Renal pelvis (tissue), 4 donors: ENCODE data around the gene RUFY1. TPM values are rescaled to one million over a fixed set of nuclear protein-coding genes. Genes with fewer than 3 reads are reported as not detected.
"Not testable (repeated sequence)": the region's sequence is repeated elsewhere in the genome, so short reads cannot be mapped to it uniquely, and the experiment has no call there.

Experiments
- DNase-seq: peaks from one replicate; pipeline ENCODE4 v3.0.0-alpha.2; 2013
- polyA plus RNA-seq, 3 donors: library from polyadenylated mRNA; unstranded; fragments of 120-200 nt; gene quantifications; one replicate each; pipeline ENCODE4 v1.2.1, GENCODE V29; 2013; ENCODE audit not compliant: insufficient read length in 3 of 3

The RUFY1 gene
- polyA plus RNA-seq, 3 donors = 75.9 to 97.1 (median 80.0) TPM

- no peak for DNase-seq
Observed at GRCh38 chr5:179619776-179620175, 69.4 kb downstream of the RUFY1 start.

- DNase-seq = no peak
Observed at GRCh38 chr5:179620293-179620692, 69.9 kb downstream of the RUFY1 start.

DNA sequence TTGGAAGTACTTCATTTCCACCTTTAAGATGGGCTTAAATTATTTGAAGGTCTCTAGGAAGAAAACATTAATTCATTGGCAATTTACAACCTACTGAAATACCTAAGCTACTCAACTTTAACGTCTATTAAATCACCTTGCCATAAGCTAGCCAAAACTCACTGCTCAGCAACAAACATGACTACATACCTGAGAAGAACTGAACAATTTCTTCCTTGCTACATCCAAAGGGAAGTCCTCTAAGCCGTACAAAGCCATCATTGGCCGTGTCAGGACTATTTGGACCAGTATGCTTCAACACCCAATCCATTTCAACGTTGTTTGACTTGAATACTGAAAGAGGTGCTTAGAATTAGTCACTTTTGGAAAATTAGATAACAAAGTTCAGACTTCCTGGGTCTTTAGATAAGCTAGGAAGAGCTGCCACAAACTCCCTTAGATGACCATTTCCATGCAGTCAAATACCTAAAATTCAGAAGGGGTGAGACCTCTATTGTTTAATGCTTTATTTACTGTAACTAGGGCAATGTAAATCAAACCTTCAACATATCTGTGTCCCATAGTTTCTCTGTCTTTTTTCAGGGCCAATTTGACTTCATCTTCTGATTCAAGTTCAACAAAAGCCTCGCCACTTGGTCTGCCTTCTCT is 70.5 kb downstream of the RUFY1 start:
- no peak for DNase-seq

- no peak for DNase-seq
Observed at GRCh38 chr5:179621551-179622214, 71.3 kb downstream of the RUFY1 start.

GRCh38 chr5:179623003-179623905 is 72.9 kb downstream of the RUFY1 start, which contains the start of gene HNRNPH1:
Gene HNRNPH1 (minus strand): TSS chr5:179623671. CDS start chr5:179623133, 538 bp downstream.
- peak; percentile 99 for DNase-seq

DNA sequence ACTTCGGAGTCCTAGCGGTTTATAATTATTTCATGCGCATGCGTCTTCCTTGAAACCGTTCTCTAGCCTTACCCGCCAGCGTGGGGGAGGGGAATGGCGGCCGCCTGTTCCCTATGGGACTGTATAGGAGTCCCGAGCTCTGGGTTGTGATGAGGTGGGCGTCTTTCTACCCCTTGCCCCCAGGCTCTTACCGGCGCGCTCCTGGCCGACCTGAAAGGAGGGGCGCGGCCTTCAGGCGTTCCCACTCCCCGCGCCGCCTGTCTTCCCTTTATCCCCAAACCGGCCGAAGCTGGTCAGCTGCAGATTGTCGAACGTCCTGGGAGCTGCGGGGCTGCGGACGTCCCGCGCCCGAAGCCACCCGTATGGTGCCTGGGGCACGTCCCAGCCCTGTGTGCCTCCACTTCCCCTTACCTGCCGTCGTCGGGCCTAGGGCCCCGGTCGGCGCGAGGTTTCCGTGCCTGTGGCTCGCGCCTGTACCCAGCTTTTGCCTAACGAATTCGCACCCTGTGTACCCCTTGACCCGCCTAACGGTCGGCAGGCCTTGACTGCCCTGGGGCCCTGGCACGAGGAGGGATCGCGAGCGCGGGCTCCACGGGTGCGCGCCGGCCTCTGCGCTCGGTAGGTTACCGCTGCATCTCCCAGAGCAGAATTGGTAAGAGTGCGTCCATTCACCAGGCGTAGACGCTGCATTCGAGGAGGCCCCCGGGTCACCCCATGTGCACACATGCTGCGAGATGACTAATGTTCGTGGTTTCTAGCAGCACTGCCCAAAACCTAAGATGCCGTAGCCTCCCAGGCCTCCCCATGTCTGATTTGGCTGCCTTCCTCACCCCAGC is 73.8 kb downstream of the RUFY1 start:
- DNase-seq = no peak

DNA sequence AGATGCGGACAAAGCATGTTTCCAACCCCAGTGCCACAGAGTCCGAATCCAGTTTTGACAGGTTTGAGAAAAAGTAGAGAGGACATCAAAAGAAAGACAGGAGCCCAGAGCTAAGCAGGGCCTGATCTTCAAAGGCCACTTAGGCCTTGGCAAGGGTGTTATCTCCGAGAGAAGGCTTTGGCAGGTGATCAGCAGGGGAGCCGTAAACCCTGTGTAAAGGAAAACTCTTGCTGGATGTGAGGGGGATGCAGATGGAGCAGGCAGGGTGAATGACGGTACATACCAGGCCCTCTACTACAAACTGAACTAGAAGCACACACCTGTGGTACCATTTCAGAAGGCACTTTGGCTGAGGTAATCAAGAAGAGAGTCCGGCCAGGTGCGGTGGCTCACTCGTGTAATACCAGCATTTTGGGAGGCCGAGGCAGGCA is 74.5 kb downstream of the RUFY1 start:
- no peak for DNase-seq

- DNase-seq = not testable (repeated sequence)
Observed at GRCh38 chr5:179633501-179634369, 83.4 kb downstream of the RUFY1 start.

DNA sequence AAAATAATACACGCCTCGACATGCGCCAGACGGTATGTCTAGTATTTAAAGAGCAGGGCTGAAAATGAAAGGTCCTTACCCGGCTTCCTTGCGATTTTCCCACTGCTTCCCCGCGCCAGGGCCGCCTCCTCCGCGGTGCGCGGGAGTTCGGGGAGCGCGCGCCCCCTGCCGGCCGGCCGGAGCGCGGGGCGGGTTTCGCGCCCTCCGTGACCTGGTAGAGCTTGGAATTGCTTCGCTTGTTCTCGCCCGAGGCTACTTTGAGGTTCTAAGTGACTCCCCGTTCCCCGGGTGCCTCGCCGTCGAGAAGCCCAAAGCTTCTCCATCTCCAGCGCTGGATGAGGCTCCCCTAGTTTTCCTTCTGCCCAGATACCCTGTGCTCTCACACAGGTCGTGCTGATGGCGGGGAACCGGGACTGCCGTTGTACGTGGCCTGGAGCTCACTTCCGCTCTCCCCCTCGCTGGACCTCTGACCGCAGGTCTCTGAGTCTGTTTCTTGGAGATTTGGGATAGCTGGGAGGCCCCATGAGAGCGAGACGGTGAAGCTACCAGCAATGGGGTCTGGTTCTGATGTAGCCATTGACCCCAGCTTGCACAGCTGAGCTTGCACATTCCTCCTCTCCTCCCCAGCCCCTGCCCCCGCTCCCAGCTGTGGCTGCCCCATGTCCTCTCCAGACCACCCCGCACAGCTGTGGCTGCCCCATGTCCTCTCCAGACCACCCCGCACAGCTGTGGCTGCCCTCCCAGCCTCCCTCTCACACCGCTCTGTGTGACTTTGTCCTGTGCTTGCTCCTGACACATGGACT is 84.2 kb downstream of the RUFY1 start:
- not testable (repeated sequence) for DNase-seq

GRCh38 chr5:179639296-179639695 is 88.9 kb downstream of the RUFY1 start:
- DNase-seq = not testable (repeated sequence)

DNA sequence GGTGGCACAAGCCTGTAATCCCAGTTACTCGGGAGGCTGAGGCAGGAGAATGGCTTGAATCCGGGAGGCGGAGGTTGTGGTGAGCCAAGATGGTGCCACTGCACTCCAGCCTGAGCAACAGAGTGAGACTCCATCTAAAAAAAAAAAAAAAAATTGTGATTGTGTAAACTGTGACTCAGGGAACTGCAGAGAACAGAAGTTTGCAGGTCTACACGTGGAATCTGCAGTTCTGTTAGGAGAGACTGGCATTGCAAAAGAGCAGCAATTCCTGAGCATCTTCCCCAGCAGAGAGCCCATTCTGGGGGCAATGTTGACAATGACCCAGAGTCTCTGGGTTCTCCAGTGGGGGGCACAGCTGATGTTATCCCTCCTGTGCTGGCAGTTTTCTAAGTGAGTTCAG is 91.4 kb downstream of the RUFY1 start:
- DNase-seq = not testable (repeated sequence)

DNA sequence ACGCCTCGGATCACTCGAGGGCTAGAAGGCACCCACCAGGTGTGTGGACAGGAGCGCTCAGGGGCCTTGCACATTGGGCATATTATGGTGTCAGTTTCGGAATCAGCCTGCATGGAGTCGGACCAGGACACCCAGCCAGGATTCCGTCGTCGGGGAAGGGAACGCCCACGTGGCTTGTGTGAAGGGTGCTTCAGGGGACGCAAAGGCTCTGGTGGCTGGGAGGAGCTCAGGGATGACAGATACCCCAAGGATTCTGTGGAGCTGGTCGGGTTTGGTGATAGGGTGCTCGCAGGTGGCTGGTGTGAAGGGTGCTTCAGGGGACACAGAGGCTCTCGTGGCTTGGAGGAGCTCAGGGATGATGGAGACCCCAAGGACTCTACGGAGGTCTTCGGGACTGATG is 92.3 kb downstream of the RUFY1 start:
- DNase-seq = not testable (repeated sequence)

GRCh38 chr5:179643141-179643920 is 93.0 kb downstream of the RUFY1 start:
- DNase-seq = not testable (repeated sequence)

GRCh38 chr5:179644766-179645165 is 94.4 kb downstream of the RUFY1 start:
- not testable (repeated sequence) for DNase-seq

DNA sequence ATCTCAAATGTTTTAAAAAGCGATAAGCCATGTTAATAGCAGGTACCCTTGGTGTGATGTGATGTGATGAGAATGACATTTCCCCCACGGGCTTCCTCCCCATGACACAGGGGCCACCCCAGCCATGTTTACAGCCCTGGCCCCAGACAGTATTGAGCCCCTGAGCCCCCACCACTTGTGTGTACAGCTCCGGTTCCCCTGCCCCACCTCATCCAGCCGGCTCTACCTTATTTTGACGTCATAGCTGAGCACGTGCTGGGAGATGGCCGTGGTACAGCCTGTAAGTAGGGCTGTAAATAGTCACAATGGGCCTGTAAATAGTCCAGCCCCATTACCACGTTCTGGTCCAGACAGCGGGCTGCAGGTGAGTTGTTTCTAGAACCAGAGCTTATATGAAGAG is 98.1 kb downstream of the RUFY1 start:
- no peak for DNase-seq

GRCh38 chr5:179649166-179649703 is 98.9 kb downstream of the RUFY1 start:
- not testable (repeated sequence) for DNase-seq

DNA sequence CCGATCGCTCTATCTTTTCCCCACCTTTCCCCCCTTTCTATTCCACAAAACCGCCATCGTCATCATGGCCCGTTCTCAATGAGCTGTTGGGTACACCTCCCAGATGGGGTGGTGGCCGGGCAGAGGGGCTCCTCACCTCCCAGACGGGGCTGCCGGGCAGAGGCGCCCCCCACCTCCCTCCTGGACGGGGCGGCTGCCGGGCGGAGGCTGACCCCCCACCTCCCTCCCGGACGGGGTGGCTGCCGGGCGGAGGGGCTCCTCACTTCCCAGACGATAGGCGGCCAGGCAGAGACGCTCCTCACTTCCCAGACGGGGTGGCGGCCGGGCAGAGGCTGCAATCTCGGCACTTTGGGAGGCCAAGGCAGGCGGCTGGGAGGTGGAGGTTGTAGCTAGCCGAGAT is 99.9 kb downstream of the RUFY1 start:
- DNase-seq = not testable (repeated sequence)

- DNase-seq = not testable (repeated sequence)
Observed at GRCh38 chr5:179653135-179653534, 102.8 kb downstream of the RUFY1 start.
